UCSD-AML1 (cell line): ENCODE data around the gene SREK1IP1.
A peak's percentile ranks its signal among the peaks of the same experiment; 100 is the strongest.

ENCODE experiments used
- DNase-seq: peaks from one replicate; lab custom pipeline; 2025; ENCODE audit not compliant: unreplicated experiment; lab: John Stamatoyannopoulos, UW

The SREK1IP1 gene

DNA sequence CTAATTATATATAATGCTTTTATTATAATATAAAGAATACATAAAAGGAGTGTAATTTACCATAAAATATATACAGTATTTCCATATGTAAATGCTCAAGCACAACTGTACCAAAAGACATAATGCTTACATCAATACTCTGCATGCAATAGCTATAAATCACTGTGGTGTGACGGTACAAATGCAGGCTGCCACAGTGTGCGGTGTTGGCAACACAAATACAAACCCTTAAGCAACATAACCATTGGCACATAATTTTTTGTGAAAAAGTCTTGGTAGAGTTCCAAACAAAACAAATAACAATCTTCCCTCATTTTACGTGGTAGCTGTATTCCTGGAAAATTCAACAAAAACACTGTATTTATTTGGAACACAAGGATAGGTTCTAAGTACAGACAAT is 80.1 kb downstream of the SREK1IP1 start:
- DNase-seq: no peak

DNA sequence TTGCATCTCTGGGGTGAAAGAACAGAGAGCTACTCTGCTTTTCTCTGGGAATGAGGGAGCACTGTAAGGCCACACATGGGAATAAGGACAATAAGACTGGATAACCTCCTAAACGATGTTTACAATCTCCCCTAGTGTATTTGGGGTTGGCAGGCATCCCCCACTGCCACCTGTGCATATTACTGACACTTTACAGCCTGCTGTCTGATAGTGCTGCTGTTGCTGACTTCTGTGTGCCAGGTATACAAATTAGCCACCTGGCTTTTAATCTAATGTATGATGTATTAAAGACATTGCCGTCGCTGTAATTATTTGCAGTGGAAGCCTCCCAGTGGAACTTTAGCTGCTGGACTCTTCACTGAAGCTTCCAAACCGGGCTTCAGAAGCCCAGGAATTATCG is 82.6 kb downstream of the SREK1IP1 start:
- DNase-seq: no peak

DNA sequence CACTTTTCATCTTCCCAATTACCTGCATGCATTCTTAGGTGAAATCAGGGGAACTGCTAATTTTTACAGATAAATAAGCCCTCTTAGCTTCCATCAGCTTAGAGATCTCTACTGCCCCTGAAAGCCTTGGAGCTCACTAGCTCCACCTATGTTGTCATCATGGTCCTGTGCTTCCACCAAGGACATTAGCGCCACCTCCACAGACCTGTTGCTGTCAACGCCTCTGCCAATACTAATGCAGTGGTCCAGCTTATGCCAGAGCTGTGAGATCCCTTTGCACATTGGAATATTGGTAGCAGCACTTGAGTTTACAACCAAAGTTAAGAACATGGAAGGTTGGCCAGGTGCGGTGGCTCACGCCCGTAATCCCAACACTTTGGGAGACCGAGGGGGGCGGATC is 85.9 kb downstream of the SREK1IP1 start:
- no peak for DNase-seq

DNA sequence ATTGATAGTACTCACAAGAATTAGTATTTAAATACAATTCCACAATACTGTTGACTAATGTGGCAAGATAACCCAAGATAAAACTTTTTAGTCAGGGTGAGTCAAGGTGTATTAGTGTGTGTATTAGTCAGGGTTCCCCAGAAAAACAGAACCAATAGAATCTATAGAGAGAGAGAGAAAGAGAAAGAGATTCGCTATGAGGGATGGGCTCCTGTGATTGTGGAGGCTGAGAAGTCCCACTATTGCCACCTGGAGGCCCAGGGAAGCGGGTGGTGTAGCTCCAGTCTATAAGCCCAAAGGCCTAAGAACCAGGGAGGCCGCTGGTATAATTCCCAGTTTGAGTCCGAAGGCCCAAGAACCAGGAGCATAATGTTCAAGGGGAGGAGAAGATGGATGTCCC is 88.2 kb downstream of the SREK1IP1 start:
- peak; percentile 8 for DNase-seq

DNA sequence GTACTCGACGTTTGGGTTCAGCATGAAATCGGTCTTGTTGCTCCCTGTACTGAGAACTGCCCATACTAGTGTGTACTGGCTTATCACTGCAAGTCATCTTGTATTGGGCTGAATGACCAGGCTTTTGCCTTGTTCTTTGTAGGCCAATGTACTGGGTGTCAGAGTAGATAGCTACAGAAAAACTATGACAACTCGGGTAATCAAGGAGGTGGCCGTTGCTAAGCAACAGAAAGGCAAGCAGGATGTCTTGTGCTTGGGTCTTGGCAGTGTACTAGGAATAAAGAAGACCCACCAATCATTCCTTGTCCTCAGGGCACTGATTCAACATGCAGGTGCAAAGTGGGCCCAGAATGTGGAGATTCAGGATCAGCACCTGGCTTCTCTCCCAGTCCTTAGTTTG is 90.1 kb downstream of the SREK1IP1 start:
- DNase-seq: no peak

DNA sequence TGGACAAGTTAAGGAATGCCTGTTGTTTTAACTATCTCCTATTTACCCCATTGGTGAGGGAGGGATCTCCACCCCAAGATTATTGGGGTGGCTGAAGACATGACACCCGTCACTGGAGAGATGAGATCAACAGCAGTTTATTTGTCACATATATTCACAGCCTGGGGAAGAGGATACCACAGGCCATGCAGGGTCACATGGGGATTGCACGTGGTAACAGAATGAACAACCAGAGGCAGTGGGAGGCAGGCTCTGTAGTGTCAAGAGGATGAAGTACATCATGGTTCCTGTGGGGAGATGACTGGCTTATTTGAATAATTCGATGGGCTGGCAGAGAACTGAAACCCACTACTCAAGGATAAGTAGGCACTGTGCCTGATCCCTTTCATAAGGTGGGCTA is 96.8 kb downstream of the SREK1IP1 start:
- DNase-seq: no peak

DNA sequence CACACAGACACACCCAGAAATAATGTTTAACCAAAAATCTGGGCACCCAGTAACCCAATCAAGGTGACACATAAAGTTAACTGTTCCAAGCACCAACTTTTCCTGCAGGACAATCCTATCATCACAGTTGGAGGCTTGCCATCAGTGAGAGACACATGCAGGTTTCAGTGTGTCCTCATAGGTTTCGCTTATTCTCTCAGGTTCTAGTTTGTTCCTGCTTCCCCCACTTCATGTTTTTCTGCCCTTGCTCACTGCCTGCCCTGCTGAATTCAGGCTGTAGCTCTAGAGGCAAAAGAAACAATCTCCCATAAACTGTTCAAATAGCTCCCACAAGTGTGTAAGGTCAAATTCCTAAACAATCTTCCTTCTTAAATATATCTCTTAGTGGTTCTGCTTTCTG is 98.2 kb downstream of the SREK1IP1 start:
- no peak for DNase-seq
